Calu3 (cell line): ENCODE results near the gene GRAMD2A. TPM values are rescaled to one million over a fixed set of nuclear protein-coding genes. Genes with fewer than 3 reads are reported as not detected.

ENCODE experiments used
- BruUV-seq: library from RNA; stranded (reverse); fragments of 400-500 nt; replicated peaks from 2 replicates; lab custom pipeline; 2021; lab: Mats Ljungman, UMichigan
- CTCF ChIA-PET: fragments of 300-600 bp; sonication (Branson Sonifier 250); formaldehyde crosslinking; loops from one replicate; lab custom pipeline; 2022; ENCODE audit warnings: antibody characterized with exemption; lab: Charles Lee
- DNase-seq: peaks from one replicate; pipeline ENCODE4 v3.0.0; 2022
- H3K27ac Mint-ChIP-seq: one replicate; pipeline ENCODE4 v1.8.0; 2022; ENCODE audit warnings: mixed read lengths; ENCODE audit not compliant: unreplicated experiment
- H3K27me3 Mint-ChIP-seq: one replicate; pipeline ENCODE4 v1.8.0; 2022; ENCODE audit warnings: mixed read lengths; ENCODE audit not compliant: unreplicated experiment
- H3K36me3 Mint-ChIP-seq: one replicate; pipeline ENCODE4 v1.8.0; 2022; ENCODE audit warnings: mild to moderate bottlenecking, moderate library complexity, mixed read lengths; ENCODE audit not compliant: insufficient read depth, unreplicated experiment
- H3K4me1 Mint-ChIP-seq: one replicate; pipeline ENCODE4 v1.8.0; 2022; ENCODE audit warnings: mild to moderate bottlenecking, low read depth, mixed read lengths; ENCODE audit not compliant: unreplicated experiment
- H3K4me3 Mint-ChIP-seq: one replicate; pipeline ENCODE4 v1.8.0; 2022; ENCODE audit warnings: mild to moderate bottlenecking, low read depth, moderate library complexity, mixed read lengths; ENCODE audit not compliant: unreplicated experiment
- H3K9me3 Mint-ChIP-seq: one replicate; pipeline ENCODE4 v1.8.0; 2022; ENCODE audit warnings: low read depth, mixed read lengths; ENCODE audit not compliant: unreplicated experiment
- intact Hi-C: fragments of 100-400 bp; cut with micrococcal nuclease; formaldehyde crosslinking; loops from one replicate; pipeline ENCODE4 v1.10.0; 2022; ENCODE audit not compliant: unreplicated experiment
- total RNA-seq: library from RNA; stranded (reverse); gene quantifications from 2 replicates; pipeline ENCODE4 v1.2.3, GENCODE V29; 2022
- TF ChIP-seq, protein P1 (sequence below): fragments of 200-600 bp; IDR thresholded peaks from one replicate; pipeline ENCODE4 v1.8.0; 2022; ENCODE audit warnings: antibody characterized with exemption; ENCODE audit not compliant: unreplicated experiment

GRAMD2A gene
- total RNA-seq, 1 experiment from 2014 or later = 2.2 TPM

DNA sequence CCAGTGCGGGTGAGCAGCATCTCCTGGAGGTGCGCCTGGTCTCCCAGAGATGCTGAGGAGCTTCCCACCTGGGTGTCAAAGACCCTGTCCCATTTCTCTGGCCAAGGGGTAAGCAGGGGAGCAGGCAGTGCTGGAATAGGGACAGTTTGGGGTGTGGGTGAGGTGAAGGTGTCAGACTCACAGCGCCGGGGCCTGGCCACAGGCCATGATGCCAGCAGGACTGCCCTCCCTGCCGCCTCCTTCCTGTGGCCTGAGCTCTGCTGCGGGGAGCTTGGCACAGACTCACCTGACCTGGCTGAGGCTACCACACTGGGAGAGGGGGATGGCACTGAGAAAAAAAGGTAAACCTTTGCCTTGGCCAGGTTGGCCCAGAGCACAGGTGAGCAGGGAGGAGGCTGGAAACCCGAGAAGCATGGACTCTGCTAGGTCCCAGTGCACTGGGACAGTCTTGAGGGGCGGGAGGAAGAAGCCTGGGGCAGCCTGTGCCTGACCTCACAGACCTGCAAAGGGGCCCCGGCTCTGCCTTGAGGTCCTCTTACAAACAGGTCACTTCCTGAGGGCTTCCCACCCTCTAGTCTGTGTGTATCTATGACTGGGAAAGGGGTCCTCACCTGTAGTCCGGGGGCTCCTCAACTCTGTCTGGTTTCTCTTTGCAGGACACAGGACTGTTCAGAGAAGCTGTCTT is 28.2 kb downstream of the GRAMD2A start:
- H3K36me3 Mint-ChIP-seq = peaks cover 10% of the 10 kb centered on the region
- DNase-seq = no peak
- no peak overlapping the region for H3K27ac Mint-ChIP-seq
- peaks cover 6% of the 10 kb centered on the region for H3K27me3 Mint-ChIP-seq
- TF ChIP-seq, protein P1, sequence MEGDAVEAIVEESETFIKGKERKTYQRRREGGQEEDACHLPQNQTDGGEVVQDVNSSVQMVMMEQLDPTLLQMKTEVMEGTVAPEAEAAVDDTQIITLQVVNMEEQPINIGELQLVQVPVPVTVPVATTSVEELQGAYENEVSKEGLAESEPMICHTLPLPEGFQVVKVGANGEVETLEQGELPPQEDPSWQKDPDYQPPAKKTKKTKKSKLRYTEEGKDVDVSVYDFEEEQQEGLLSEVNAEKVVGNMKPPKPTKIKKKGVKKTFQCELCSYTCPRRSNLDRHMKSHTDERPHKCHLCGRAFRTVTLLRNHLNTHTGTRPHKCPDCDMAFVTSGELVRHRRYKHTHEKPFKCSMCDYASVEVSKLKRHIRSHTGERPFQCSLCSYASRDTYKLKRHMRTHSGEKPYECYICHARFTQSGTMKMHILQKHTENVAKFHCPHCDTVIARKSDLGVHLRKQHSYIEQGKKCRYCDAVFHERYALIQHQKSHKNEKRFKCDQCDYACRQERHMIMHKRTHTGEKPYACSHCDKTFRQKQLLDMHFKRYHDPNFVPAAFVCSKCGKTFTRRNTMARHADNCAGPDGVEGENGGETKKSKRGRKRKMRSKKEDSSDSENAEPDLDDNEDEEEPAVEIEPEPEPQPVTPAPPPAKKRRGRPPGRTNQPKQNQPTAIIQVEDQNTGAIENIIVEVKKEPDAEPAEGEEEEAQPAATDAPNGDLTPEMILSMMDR = no peak
- no peak overlapping the region for H3K4me3 Mint-ChIP-seq
- peaks cover 8% of the 10 kb centered on the region for H3K4me1 Mint-ChIP-seq
- no peaks in the 10 kb centered on the region for H3K9me3 Mint-ChIP-seq
- CTCF ChIA-PET = no interaction called here
- intact Hi-C loops = no loop called here
- no TSS peak for BruUV-seq

DNA sequence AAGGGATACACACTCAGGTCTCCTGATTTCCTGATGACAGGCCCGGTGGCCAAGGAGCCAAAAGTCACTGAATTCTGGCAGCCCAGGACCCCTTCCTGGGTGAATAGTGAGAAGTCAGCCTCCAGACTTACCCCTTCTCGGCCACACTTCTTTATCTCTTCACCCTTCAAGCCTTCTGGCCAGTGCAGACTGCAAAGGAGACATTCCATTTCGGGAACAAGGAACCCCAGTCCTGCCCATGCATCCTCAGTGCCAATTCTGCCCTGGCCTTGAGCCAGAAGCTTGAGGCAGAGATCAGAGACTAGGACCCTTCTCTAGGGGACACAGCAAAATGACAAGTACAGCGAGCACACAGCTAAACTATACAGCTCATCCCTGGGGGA is 28.8 kb downstream of the GRAMD2A start:
- CTCF ChIA-PET = no interaction called here
- Mint-ChIP-seq H3K27me3 (no peaks in the 10 kb centered on the region), H3K36me3 (peaks cover 10% of the 10 kb centered on the region), H3K9me3 (no peaks in the 10 kb centered on the region), H3K4me1 (peaks cover 8% of the 10 kb centered on the region), H3K4me3 (no peak overlapping the region), H3K27ac (no peak overlapping the region)
- intact Hi-C loops = no loop called here
- DNase-seq = no peak
- BruUV-seq = no TSS peak
- TF ChIP-seq, protein P1 = no peak

DNA sequence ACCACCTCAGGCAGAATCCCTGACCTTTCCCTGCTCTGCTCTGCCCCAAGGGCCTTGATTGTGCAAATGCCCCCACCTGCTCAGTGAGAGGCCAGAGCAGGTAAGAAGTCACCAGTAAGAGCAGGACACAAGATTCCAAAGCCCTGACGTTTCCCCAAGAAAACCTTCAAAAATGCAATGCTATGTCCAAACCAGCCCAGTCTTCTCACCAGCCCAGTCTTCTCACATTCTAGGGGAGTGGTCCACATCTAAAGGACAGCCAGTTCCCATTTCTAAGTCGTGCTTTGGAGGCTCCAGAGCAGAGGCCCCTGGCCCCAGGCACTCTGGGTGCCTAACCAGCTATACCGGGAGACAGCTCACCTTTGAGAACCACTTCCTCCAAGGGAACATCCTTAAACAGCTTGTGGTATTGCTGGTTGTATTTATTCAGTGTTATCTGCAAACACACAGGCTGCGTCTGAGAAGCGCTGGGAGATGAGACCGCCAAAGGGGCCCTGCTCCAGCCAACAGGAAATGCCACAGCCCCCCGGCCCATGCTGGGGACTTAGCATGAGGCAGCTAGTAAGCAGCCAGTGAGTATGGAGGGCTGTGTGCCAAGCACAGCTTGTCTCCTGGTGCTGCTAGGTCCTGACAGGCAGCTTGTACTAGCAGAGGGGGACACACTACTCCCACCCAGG is 29.3 kb downstream of the GRAMD2A start:
- no peaks in the 10 kb centered on the region for H3K9me3 Mint-ChIP-seq
- intact Hi-C loops = no loop called here
- no peak overlapping the region for H3K27ac Mint-ChIP-seq

DNA sequence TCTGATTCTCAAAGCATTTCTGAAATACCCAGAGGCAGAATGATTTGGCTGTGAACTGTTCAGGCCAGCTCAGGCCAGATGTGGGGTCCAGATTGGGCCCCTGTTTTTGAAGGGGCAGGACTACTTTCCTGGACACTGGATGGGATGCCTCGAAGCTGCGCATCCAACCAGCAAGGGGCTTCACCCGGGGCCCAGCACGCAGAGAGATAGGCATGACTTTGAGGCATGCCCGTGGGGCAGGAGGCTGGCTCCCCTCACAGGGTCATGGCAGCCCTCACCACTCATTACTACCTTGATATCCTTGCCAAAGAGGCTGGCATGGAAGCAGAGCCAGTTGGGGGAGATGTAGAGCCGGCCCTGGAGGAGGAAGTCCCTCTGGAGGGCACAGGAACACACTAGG is 30.1 kb downstream of the GRAMD2A start:
- no TSS peak for BruUV-seq
- intact Hi-C loops = no loop called here
- no peak for DNase-seq
- Mint-ChIP-seq H3K27me3 (no peaks in the 10 kb centered on the region), H3K4me3 (no peak overlapping the region), H3K36me3 (peaks cover 10% of the 10 kb centered on the region), H3K9me3 (no peaks in the 10 kb centered on the region), H3K4me1 (peaks cover 8% of the 10 kb centered on the region), H3K27ac (no peak overlapping the region)
- CTCF ChIA-PET = interaction anchor here (1.5 to 2.1 kb wide), 2 partner anchors 9 to 30 kb away, joined by 3 to 5 read pairs; partner anchors contain the start of gene GRAMD2A
- TF ChIP-seq, protein P1 = no peak

More for the DNA sequence above, 29.3 kb downstream of the GRAMD2A start:
- no peak for DNase-seq
- no TSS peak for BruUV-seq
- CTCF ChIA-PET = no interaction called here
- TF ChIP-seq, protein P1 = no peak
- Mint-ChIP-seq H3K4me3 (no peak overlapping the region), H3K27me3 (no peaks in the 10 kb centered on the region), H3K36me3 (peaks cover 10% of the 10 kb centered on the region), H3K4me1 (peaks cover 8% of the 10 kb centered on the region)
